KMS-11 (cell line): ENCODE results near the gene PLEKHA8.

Source experiments
- H2AFZ ChIP-seq: fragments of 200-600 bp; sonication (generic); 2 replicates; pipeline ENCODE4 v1.6.1; 2016; ENCODE audit warnings: antibody characterized with exemption, mixed run types, low read depth
- H3K27ac ChIP-seq: fragments of 200-600 bp; sonication (generic); 2 replicates; pipeline ENCODE4 v1.6.1; 2016; ENCODE audit warnings: mild to moderate bottlenecking, mixed run types
- H3K27me3 ChIP-seq: fragments of 200-600 bp; sonication (generic); 2 replicates; pipeline ENCODE4 v1.6.1; 2017; ENCODE audit warnings: mild to moderate bottlenecking, low read depth, mixed run types, moderate library complexity; ENCODE audit not compliant: insufficient read depth
- H3K36me3 ChIP-seq: fragments of 200-600 bp; sonication (generic); 2 replicates; pipeline ENCODE4 v1.6.1; 2017; ENCODE audit warnings: mild to moderate bottlenecking, mixed run types; ENCODE audit not compliant: insufficient read depth
- H3K4me1 ChIP-seq: fragments of 200-600 bp; sonication (generic); 2 replicates; pipeline ENCODE4 v1.6.1; 2016; ENCODE audit warnings: mild to moderate bottlenecking, low read depth, mixed run types; ENCODE audit not compliant: poor library complexity, severe bottlenecking
- H3K4me2 ChIP-seq: fragments of 200-600 bp; sonication (generic); 2 replicates; pipeline ENCODE4 v1.7.0; 2016; ENCODE audit warnings: mild to moderate bottlenecking, mixed run types
- H3K4me3 ChIP-seq: fragments of 200-600 bp; sonication (generic); IDR thresholded peaks from 2 replicates; pipeline ENCODE4 v1.6.1; 2017; ENCODE audit warnings: low read depth, low read length, mixed read lengths; ENCODE audit not compliant: insufficient read depth
- H3K79me2 ChIP-seq: fragments of 200-600 bp; sonication (generic); 2 replicates; pipeline ENCODE4 v1.6.1; 2016; ENCODE audit warnings: low read depth, mixed run types; ENCODE audit not compliant: insufficient read depth
- H3K9ac ChIP-seq: fragments of 200-600 bp; sonication (generic); 2 replicates; pipeline ENCODE4 v1.6.1; 2016; ENCODE audit warnings: mild to moderate bottlenecking, mixed run types
- H4K20me1 ChIP-seq: fragments of 200-600 bp; sonication (generic); 2 replicates; pipeline ENCODE4 v1.6.1; 2016; ENCODE audit warnings: mild to moderate bottlenecking, mixed run types; ENCODE audit not compliant: insufficient read depth
- TF ChIP-seq, protein P1 (sequence below): fragments of 200-600 bp; sonication (generic); conservative IDR thresholded peaks from 2 replicates; pipeline ENCODE4 v1.6.1; 2017; ENCODE audit warnings: low read depth, mild to moderate bottlenecking, antibody characterized with exemption, low read length, moderate library complexity, mixed read lengths

PLEKHA8 gene

DNA sequence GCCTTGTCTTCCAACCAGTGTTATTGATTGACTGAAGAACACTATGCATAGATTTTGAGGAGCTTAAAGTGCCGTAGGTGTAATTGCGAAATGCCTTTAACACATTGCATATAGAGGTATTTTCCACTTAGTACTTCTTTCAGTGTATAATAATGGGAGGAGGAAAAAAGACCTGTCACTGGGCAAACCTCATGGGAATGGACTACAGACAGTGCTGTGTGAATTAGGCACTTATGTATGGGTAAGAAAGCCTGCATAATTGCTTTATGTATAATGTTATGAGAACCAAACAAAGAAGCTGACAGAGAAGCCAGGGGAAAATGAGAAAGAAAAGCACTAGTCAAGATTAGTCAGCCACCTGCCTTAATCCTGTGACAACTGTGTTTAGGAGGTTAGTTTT lies 26.2 kb upstream of the PLEKHA8 start:
- Histone ChIP-seq H4K20me1 (no peaks in the 10 kb centered on the region), H3K27me3 (no peaks in the 10 kb centered on the region), H3K36me3 (no peaks in the 10 kb centered on the region), H2AFZ (no peak overlapping the region), H3K4me2 (no peak overlapping the region), H3K79me2 (no peaks in the 10 kb centered on the region), H3K9ac (no peak overlapping the region), H3K4me3 (no peak overlapping the region), H3K27ac (no peak overlapping the region), H3K4me1 (no peaks in the 10 kb centered on the region)
- TF ChIP-seq, protein P1, sequence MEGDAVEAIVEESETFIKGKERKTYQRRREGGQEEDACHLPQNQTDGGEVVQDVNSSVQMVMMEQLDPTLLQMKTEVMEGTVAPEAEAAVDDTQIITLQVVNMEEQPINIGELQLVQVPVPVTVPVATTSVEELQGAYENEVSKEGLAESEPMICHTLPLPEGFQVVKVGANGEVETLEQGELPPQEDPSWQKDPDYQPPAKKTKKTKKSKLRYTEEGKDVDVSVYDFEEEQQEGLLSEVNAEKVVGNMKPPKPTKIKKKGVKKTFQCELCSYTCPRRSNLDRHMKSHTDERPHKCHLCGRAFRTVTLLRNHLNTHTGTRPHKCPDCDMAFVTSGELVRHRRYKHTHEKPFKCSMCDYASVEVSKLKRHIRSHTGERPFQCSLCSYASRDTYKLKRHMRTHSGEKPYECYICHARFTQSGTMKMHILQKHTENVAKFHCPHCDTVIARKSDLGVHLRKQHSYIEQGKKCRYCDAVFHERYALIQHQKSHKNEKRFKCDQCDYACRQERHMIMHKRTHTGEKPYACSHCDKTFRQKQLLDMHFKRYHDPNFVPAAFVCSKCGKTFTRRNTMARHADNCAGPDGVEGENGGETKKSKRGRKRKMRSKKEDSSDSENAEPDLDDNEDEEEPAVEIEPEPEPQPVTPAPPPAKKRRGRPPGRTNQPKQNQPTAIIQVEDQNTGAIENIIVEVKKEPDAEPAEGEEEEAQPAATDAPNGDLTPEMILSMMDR = no peak

DNA sequence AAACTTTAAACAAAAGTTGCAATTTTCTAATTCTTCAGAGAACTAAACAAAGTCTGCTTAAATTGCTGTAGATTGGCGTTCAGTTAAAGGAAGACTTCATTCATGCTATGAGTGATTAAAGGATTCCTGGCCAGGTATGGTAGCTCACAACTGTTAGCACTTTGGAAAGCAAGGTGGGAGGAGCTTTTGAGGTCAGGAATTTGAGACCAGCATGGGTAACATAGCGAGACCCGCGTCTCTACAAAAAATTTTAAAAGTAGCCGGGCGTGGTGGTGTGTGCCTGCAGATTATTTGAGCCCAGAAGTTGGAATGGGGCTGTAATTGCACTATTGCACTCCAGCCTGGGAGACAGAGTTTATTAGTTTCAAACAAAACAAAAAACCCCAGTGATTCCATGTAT lies 25.1 kb upstream of the PLEKHA8 start:
- H3K27ac ChIP-seq = no peak overlapping the region
- TF ChIP-seq, protein P1 = no peak
- H3K27me3 ChIP-seq = no peaks in the 10 kb centered on the region
- no peaks in the 10 kb centered on the region for H3K36me3 ChIP-seq
- H2AFZ ChIP-seq = no peak overlapping the region
- no peaks in the 10 kb centered on the region for H4K20me1 ChIP-seq
- H3K4me1 ChIP-seq = no peaks in the 10 kb centered on the region
- H3K4me2 ChIP-seq = no peak overlapping the region
- H3K4me3 ChIP-seq = no peak overlapping the region
- H3K9ac ChIP-seq = no peak overlapping the region
- no peaks in the 10 kb centered on the region for H3K79me2 ChIP-seq

DNA sequence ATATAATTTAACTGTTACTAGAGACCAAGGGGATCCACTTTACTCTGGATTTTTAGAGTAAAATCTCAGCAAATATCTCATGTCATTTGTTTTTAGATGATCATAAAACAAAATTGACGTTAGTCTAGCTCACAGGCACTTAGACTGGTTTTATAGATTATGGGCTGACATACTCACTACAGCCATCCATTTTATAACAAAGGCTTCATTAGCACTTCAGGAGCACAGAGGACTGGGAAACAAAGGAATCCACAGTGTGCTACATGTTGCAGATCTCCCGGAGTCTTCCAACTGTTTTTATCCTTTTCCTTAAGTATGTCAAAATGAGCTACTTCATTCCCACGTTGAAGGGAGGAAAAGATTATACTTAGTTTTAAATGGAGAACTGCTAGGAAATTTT lies 22.7 kb upstream of the PLEKHA8 start:
- H4K20me1 ChIP-seq = no peaks in the 10 kb centered on the region
- H3K4me1 ChIP-seq = no peaks in the 10 kb centered on the region
- no peaks in the 10 kb centered on the region for H3K79me2 ChIP-seq
- no peak overlapping the region for H3K4me2 ChIP-seq
- no peak overlapping the region for H3K27ac ChIP-seq
- no peak overlapping the region for H3K9ac ChIP-seq
- H2AFZ ChIP-seq = no peak overlapping the region
- TF ChIP-seq, protein P1 = no peak
- H3K4me3 ChIP-seq = no peak overlapping the region
- no peaks in the 10 kb centered on the region for H3K27me3 ChIP-seq
- no peaks in the 10 kb centered on the region for H3K36me3 ChIP-seq

DNA sequence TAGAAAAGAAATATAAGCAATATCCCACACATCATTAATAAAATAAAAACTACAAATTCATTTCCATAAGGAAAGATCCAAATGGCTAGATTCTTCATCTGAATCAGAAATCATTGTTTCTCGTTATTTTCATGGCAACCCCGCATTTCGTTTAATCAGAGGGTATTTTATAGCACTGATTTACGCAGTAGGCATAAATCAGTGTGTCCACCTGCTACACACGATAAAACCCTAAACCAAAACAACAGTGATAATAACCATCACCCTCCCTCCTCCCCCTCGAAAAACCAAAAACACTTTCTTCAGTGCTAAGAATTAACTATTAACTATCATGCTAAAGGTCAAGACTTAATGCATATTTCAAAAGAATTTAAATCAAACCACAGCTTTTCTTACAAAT lies 18.2 kb upstream of the PLEKHA8 start:
- TF ChIP-seq, protein P1 = no peak
- H3K36me3 ChIP-seq = no peaks in the 10 kb centered on the region

More for the DNA sequence above, 18.2 kb upstream of the PLEKHA8 start:
- Histone ChIP-seq H3K9ac (no peak overlapping the region), H4K20me1 (no peaks in the 10 kb centered on the region), H3K4me3 (no peak overlapping the region), H3K79me2 (no peaks in the 10 kb centered on the region), H3K4me2 (no peak overlapping the region), H2AFZ (no peak overlapping the region), H3K4me1 (no peaks in the 10 kb centered on the region), H3K27ac (no peak overlapping the region), H3K27me3 (no peaks in the 10 kb centered on the region)
